GM12864 (cell line): ENCODE data around the gene ZBTB42.

ENCODE experiments used
- DNase-seq: peaks from one replicate; pipeline ENCODE4 v3.0.0-alpha.2; 2011; ENCODE audit warnings: low read depth
- H3K4me3 ChIP-seq: 2 replicates; pipeline ENCODE4 v1.5.1; 2011; ENCODE audit warnings: mild to moderate bottlenecking, low read depth, low read length, control low read depth
- CTCF ChIP-seq: IDR thresholded peaks from 2 replicates; pipeline ENCODE4 v1.5.1; 2011; ENCODE audit warnings: low read depth, mild to moderate bottlenecking, moderate library complexity, low read length, control low read depth, inconsistent platforms; ENCODE audit errors: missing control alignments

Gene ZBTB42

GRCh38 chr14:104770072-104770579 is 30.8 kb upstream of the ZBTB42 start:
- no peak overlapping the region for H3K4me3 ChIP-seq
- no peak for DNase-seq
- no peak for TF ChIP-seq CTCF

- no peak for DNase-seq
- TF ChIP-seq CTCF: peak; percentile 90
Measured at GRCh38 chr14:104770851-104771272, 30.0 kb upstream of the ZBTB42 start.

GRCh38 chr14:104771374-104771773 is 29.5 kb upstream of the ZBTB42 start:
- H3K4me3 ChIP-seq: no peak overlapping the region
- no peak for TF ChIP-seq CTCF
- DNase-seq: no peak

More at GRCh38 chr14:104770851-104771272, 30.0 kb upstream of the ZBTB42 start:
- H3K4me3 ChIP-seq: no peak overlapping the region

DNA sequence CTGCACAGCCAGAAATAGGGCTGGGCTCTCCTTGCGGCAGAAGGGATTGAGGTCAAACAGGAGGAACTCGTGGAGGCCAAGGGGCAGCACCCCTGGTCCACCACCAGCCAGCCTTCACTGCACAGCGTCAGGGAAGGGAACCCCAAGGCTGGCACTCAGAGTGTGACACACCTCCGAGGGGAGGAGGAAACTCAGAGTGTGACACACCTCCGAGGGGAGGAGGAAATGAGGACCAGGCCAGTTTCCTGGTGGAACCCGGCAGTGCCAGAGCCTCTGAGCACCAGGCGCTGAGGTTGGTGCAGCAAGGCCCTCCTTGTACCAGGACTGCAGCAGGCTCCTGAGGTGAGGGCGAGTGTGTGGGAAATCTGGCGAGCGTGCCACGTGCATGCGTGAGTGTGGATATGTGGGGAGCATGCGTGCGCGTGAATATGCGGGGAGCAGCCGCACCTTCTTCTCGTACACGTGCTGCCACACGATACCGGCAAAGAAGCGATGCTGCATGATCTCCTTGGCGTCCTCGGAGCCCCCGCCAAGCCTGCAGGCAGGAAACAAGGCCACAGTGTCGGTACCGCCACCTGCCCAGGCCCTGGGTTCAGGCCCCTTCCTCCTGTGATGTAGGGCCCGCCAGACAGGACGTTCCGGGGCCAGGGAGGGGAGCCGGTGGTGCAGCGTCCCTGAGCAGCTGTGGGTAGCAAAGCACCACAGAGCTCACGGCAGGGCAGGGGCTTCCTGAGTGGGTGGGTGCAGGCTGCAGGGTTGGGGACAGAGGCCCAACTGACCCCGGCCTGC is 28.8 kb upstream of the ZBTB42 start:
- TF ChIP-seq CTCF: no peak
- no peak overlapping the region for H3K4me3 ChIP-seq
- DNase-seq: no peak

- TF ChIP-seq CTCF: no peak
- no peak overlapping the region for H3K4me3 ChIP-seq
- DNase-seq: no peak
Measured at GRCh38 chr14:104772707-104773504, 28.0 kb upstream of the ZBTB42 start.

DNA sequence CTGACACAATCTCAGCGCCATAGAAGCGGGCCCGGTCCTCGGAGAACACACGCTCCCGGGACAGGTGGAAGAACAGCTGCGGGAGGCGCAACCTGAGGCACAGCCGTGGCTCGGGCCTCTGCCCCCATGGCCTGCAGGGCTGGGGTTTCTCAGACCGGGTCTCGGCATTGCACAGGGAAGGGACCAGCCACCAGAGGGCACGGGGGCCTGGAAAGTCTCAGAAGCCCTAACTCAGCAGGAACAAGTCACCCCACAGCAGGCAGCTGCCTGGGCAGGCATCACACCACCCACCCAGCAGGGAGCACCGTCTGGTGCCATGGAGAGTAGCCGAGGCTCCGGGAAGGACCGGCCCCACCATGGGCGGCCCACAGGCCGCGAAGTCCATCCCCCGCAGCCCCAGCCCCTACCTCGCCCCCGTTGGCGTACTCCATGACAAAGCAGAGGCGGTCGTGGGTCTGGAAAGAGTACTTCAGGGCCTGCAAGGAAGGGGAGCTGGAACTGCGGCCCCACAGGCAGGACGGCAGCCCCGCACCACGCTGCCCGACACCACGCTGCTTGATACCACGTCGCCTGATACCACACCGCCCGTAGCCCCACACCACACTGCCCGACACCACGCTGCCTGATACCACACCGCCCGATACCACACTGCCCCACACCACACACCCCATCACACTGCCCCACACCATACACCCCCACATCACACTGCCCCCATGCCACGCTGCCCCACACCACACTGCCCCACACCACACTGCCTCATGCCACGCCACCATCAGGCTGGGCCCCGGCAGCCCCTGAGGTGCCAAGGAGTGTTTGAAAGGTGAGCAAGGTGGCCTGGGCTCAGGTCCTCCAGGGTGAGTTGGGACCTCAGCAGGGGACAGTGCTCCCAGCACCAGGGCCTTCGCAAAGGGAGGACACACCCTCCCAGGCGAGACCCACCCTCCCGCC is 27.1 kb upstream of the ZBTB42 start:
- peak; percentile 4 for TF ChIP-seq CTCF
- DNase-seq: no peak
- no peak overlapping the region for H3K4me3 ChIP-seq
